Stimulated activated naive CD4-positive, alpha-beta T cell treated with Interleukin-2 at 50 U/mL for 16 hours (primary cell): Measurements from ENCODE around the gene EIF2S2.

ENCODE experiments used
- DNase-seq: peaks from one replicate; lab custom pipeline; 2025; lab: John Stamatoyannopoulos, UW

The EIF2S2 gene

DNA sequence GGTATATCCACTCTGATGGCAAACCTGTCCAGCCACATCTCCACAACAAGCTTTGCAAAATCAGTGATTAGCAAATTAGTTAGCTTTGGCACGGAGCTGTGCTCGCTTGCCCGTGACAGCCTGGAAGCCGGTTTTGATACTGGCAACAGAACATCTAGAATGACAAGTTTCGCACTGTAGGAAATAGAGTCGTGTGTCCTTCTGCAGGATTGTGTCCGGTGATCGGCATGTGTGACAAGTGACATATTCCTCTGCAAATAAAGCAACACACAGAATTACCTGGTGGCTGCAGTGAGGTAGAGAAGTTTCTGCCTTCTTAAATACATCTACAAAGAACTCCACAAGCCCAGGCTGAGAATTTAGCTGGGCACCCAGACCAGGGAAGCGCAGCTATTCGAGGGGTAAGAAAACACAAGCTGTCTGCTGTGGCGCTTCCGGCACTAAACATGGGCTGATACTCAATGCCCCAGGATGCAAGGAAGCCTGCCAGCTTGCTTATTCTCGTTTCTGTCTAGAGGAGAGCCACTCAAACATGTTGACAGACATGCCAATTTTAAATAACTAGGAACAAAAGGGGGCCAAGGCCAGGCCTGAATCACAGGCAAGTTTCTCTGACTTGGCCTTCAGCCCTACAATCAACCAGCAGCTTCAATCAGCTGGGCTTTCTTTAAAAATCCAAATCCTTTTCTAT is 22.2 kb downstream of the EIF2S2 start:
- DNase-seq = no peak

DNA sequence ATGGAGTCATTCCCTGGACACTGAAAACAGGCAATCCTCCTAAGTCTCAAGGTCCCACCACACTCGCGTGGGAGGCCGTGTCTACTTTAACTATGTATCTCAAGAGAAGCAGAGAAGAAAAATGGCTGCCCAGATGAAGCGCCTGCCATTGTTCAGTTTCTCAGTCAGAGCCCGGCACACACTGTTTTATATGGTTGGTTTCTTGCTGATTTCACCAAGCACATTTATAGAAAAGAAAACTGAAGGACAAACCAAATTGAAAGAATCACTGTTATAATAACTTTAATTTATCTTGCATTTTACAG is 22.9 kb downstream of the EIF2S2 start:
- no peak for DNase-seq

DNA sequence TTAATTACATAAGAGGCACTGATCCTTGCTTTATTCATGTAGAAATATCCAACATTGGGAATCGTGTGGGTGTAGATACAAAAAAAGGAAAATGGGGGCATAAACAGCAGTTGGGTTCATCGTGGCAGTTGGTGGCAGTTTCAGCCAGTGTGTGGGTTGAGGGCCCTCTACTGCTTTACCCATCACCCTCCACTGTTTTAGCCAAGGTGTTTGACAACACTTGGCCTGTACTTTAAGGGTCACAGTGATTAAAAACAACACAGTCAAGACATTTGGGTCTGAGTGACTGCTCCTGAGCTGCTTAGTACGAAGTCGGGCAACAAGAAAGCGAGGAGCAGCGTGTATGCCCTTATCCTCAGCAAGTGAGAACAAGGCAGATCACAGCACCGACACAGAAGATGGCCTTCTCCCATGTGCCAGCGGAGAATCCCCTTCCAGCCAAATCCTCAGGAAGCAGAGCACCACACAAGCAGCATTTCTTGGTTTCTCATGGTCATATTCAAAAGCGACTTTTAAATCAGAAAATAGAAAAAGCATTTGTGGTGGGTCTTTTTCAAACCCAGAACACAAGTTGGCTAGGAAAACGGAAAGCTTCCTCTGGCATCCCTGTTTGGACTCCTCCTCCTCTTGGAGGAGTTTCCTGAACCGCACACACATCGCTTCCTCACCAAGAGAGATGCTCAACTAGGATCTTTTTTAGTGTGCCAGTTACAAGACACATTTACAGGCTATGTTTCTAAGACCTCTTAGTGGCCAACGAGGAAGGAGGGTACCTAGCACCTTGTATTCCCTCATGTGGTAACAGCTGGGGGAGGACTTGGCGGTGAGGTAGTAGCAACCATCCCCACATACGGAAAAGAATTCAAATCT is 23.5 kb downstream of the EIF2S2 start:
- no peak for DNase-seq

DNA sequence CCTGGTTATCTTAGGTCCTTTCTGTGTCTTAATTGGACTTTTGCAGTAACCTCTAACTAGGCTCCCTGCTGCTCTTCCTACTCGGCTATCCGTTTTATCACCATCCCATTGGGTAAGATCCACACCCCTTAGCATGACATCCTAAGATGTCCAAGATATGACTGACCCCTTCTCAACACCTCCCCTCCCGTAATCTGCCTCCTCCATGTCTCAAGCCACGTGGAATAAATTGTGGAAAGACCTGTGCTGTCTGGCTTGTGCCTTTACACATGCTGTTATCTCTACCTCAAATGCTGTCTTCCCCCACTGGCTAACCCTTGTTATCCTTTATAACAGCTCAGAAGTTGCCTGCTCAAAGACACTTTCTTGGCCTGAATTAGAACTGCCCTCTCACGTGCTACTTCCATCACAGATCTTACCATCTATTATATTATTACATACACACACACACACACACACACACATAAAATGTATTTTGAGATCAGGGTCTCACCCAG is 26.5 kb downstream of the EIF2S2 start:
- DNase-seq = no peak

DNA sequence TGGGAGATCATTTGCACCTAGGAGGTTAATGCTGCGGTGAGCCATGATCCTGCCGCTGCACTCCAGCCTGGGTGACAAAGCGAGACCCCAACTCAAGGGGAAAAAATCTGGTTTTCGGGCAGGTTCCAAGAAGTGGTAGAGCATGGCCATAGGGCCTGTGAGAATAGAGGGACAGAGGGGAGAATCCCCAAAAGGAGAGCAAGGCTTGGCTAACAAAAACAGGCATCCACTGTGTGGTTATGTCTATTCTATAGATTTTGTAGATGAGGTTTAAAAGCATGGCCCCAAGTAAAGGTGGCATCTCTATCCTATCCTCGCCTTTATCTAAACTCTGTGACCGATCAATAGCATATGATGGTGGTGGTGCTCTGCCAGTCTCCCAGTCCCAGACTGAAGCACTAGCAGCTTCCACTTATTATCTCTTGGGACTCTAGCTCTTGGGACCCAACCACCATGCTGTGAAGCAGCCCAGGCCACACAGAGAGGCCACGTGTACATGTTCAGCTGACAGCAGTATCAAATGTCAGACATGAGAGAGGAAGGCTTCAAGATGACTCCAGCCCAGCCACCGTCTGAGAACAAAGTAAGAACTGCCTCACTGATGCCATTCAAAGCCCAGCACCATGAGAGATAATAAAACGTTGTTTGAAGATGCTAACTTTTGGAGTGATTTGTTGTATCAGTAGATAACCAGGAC is 27.7 kb downstream of the EIF2S2 start:
- DNase-seq = no peak

DNA sequence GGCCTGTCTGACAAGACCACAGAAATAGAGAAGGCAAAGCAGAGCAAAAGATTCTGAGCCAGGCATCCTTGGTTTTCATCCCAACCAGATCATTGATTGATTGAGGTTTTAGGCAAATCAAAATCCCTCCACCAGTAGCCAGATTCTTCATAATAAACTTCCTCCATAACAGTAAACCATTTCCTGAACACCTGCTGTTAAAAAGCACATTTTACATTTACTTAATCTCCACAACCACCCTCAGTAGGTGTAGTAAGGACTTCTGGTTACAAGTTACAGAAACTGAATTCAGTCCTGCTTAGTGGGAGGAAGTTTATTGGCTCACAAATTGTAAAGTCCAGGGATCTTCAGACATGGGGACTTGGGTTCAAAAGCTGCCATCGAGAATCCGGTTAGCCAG is 28.3 kb downstream of the EIF2S2 start:
- no peak for DNase-seq

DNA sequence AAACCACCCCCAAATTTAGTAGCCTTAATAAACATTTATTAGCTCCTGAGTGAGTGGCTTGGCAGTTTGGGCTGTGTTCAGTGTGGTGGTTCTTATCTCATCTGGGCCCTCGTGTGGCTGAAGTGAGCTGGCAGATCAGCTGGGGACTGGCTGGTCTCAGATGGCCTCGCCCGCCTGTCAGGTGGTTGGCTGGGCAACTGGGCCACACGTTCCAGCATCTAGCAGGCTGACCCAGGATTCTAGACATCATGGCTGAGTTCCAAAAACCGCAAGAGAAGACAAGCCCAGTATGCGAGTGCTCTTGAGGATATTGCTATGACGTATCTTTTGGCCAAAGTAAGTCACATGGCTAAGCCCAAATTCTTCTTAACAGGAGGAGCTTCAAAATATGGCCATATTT is 28.9 kb downstream of the EIF2S2 start:
- no peak for DNase-seq

DNA sequence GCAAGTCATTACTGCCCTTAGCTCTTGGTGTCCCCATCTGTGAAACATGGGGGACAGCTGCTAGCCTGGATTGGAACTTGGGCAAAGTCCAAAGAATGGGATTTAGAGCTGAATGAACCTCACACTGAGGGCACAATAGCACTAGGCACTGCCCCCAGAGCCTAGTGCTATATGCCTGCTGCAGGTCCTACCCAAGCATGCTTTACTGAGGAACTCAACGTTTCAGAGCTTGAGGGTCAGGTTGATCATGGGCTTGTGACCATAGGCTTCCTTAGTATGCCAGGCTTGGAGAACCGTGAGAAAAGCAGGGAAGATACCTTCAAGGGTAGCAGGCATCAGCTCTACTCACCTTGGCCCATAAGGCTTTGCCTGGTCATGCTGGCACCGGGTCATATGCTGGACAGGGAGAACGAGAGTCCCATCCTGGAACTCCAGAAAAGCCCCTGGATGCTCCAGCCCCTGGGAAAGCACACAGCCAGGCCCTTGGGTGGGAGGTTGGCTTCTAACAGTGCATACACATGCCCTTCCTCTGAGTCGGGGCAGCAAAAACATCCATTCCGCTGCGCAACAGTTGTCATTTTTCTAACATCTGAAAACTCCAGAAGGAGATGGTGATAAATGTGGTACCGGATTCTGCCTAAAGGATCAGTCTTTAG is 29.7 kb downstream of the EIF2S2 start:
- DNase-seq = no peak

DNA sequence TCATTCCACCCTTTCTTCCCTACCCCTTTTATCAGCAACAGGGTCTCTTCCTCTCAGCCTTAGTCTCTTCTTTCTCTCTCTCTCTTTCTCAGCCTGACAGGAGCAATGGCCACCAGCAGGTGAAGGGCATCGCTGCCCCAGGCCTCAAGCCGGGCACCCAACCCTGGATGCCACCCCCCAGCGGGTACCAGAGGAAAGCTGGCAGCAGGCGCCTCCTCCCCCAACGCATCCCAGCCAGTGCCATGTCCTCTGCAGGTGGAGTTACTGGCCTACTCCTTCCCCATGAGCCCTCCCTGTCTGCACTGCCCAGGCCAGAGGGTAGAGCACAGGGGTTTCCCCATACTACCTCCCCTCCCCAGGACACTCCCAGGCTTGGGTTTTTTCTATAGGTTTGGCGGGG is 32.2 kb downstream of the EIF2S2 start:
- DNase-seq = no peak

DNA sequence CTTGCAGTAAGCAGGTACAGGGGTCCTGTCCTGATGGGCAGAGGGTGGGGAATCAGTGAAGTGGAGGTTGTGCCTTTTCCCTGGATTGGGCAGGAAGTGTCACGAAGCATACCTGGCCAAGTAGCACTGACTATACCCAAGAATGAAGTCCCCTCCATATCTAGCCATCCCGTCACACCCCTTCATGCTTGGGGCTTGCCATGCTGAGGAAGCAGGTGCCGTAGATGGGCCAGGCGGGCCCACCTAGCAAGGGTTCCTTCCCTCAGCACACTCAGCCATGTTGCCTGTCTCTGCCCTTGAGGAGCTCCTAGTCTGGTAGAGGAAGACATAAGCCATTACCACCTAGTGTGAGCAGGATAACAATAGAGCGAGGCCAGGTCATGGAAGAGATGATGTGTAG is 33.5 kb downstream of the EIF2S2 start:
- DNase-seq = no peak

DNA sequence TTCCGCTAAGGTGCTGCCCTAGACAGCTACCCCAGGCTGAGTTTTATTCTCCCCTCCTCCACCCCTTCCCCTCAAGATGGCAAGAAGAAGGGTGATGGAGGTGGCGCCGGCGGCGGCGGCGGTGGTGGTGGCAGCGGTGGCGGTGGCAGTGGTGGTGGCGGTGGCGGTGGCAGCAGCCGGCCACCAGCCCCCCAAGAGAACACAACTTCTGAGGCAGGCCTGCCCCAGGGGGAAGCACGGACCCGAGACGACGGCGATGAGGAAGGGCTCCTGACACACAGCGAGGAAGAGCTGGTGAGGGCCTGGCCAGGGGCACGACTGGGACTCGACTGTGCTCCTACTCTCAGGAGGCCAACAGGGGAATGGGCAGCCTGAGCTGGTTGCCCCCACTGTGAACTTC is 35.1 kb downstream of the EIF2S2 start:
- no peak for DNase-seq

DNA sequence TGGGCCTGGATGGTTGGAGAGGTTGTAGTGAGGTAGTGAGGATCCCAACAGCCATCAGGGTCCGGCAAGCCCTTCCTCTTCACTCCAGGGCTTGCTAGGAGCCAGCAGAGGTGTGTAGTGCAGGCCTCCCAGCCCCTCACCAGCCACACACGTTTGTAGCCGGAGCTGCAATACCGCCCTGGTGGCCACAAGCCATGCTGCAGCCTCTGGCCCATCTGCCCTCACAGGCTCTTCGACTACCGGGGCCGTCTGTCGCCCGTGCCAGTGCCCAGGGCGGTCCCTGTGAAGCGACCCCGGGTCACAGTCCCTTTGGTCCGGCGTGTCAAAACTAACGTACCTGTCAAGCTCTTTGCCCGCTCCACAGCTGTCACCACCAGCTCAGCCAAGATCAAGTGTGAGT is 36.4 kb downstream of the EIF2S2 start:
- no peak for DNase-seq

DNA sequence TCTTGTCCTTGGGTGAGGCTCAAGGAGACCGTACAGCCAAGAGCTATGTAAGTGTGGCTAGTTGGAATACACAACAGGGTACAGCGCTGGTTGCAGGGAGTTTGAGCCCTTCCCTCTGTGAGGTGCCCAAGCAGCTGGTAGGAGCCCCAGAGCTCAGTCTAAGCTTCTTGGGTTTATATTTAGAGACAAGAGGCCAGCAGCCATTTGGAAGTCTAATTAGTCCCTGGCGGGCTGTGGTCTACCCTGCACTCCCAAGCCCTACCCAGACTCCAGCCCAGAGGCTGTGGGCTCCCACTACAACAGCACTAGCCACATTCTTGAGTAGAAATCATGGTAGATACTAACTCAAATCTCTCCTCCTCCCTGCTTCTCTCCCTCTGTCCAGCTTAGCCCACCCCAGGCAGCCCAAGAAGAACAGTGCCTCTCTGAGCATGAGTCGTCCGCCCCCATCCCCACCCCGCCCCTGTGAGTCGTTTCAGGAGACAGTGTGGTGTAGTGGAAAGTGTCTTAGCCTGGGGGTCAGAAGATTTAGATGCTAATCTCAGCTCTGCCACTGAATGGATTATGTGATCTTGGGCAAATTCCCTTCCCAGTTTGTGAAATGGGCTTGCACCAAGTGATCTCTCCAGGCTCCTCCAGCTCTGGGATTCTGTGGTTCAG is 37.8 kb downstream of the EIF2S2 start:
- no peak for DNase-seq

DNA sequence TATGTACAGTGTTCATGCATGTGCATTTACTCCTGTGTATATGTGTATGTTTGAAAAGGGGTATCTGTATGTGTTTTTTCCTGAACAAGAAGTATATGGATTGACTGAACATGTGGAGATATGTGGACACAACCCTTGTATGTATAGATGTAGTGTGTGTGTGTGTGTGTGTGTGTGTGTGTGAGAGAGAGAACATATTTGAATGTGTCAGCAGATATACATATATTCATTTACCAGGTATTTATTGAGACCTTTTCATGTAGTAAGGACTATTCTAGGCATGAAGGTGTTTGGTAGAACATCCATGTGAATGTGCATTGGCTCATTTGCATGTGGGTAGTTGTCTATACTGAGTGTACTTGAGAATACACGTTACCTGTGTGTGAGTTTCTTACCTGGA is 39.3 kb downstream of the EIF2S2 start:
- DNase-seq = no peak

DNA sequence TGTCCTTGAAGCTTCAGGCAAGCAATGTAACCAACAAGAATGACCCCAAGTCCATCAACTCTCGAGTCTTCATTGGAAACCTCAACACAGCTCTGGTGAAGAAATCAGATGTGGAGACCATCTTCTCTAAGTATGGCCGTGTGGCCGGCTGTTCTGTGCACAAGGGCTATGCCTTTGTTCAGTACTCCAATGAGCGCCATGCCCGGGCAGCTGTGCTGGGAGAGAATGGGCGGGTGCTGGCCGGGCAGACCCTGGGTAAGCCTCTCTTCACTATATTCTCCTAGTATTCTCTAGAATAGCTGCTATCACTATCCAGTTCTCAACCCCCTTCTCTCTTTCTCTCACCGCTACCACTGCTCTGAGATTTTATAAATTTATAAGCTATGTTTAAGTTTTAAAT is 40.0 kb downstream of the EIF2S2 start:
- DNase-seq = no peak

DNA sequence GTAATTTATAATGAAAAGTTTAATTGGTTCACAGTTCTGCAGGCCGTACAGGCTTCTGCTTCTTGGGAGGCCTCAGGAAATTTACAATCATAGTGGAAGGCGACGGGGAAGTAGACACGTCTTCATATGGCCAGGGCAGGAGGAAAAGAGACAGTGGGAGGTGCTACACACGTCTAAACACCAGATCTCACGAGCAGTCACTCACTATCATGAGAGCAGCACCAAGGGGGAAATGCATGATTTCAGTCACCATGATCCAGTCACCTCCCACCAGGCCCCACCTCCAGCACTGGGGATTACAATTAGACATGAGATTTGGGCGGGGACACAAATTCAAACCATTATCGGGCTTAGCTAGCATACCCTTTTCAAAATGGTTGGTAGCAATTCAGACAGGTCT is 41.2 kb downstream of the EIF2S2 start:
- no peak for DNase-seq

DNA sequence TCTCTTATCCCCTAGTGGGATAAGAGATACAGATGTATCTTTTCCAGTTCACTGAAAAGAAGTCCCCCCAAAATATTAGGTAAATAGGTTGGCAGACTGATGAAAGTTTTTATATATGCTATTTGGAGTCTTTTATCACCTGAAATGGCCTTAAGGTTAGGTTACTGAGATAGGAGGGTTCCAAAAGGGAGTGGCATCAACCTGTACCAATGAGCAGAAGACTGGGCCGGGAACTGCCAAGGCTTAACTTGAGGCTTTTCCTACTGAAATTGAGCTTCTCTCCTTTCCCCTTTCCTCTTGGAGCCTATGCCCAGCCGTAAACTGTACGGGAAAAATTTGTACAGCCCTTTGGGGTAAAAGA is 42.0 kb downstream of the EIF2S2 start:
- no peak for DNase-seq

DNA sequence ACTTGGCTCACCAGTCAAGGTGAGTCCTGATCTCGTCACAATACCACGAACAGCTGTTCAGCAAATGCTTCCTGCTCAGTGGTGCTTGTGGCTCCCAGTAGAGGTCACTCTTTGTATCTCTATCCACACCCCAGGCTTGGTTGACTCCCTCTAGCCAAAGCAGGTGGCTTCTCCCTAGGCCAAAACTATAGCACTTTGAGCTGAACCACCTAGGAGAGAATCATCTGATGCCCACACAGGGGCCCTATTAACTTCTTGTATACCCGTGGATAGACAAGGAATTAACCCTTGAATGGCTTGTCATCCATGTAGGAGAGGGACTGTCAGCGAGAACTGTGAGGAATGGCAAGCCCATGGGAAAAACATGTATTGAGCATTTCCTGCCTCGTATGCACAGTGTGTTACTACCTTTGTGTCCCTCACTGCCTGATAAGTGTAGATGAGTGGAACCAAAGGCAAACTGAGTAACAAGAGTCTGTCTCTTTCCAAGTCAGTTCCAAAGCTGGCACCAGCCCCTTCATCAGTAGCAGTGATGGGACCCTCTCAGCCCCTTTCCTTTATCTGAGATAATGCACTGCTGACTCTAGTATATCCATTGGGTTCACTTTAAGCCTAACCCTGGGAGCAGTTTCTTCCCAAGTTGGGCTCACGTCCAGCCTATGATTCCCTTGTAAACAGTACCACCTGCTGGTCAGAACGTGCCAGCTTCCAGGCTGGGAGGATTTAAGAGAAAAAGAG is 42.5 kb downstream of the EIF2S2 start:
- peak; percentile 34 for DNase-seq

DNA sequence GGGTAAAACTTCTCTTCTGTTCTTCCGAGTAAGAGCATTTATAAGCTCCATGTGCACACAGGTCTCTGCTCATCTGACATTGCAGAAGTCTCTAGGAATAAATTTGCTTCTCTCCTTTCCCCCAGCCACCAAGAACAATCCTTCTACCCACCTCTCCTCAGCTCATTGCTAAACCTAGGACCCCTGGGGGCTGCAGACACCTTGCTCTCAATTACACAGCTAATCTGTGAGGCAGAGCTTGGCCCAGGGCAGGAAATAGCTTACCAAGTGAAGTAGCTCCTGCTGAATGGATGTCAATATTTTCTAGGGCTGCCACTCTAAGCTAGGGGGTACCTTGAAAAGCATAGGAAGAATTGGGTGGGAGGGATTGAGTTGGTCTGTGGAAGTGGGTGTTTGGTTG is 44.0 kb downstream of the EIF2S2 start:
- DNase-seq = no peak

DNA sequence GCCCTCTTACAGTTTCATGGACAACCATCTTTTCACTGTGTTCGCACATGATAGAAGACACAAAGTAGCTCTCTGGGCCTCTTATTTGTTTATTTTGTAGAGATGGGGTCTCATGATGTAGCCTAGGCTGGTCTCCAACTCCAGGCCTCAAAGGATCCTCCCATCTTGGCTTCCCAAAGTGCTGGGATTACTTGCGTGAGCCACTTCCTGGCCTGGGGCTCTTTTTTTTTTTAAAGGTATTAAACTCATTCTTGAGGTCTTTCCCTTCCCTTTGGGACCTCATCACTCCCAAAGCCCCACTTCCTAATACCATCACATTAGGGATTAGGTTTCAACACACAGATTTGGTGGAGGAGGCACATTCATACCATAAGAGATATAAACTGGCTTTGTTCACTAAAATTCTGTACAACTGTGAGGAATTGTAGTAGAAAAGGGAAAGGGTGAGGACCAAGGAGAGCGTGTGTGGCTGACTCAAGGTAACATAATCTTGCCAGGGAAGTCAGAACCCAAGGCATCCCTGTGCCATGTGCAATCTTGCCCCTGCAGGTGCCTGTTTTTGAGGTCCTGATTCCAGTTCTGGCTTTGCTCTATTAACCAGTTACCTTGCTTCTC is 45.5 kb downstream of the EIF2S2 start:
- no peak for DNase-seq

DNA sequence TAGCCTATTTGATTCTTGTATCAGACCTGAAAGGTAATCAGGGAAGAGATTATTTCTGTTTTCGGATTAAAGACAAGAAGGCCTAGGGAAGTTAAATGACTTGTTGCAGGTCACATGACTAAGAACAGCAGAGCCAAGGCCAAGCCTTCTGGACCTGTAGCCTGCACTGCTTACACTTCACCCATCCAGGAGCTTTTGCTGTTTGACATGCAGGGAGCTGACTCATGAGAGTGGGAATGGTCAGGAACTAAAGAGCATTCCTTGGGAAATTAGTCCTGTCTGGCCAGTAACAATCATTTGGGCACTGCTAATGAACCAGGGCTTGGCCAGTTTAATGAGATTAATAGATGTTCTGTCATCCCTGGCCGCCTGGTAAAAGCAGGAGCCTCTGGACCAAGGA is 46.8 kb downstream of the EIF2S2 start:
- DNase-seq = no peak
